Measurements from ENCODE around the gene SLC27A3.

The SLC27A3 gene

GRCh38 chr1:153799566-153800465 lies 24.6 kb downstream of the SLC27A3 start:
- TF ChIP-seq EZH2phosphoT487 (IDR thresholded peaks at IDR 0.05; ENCODE audit: low read depth) = no peak
- TF ChIP-seq CTCF (IDR thresholded peaks at IDR 0.05; ENCODE audit: low read depth, low read length) = no peak
- Histone ChIP-seq H3K4me2 (ENCODE audit: low read length) (no peak overlapping the region), H3K9me3 (ENCODE audit: insufficient read depth, low read length) (no peaks in the 10 kb centered on the region), H3K9ac (ENCODE audit: low read length) (no peak overlapping the region), H3K36me3 (replicated peaks; ENCODE audit: low read depth, low read length) (peaks cover 18% of the 10 kb centered on the region), H2AFZ (ENCODE audit: low read depth, low read length) (no peak overlapping the region), H3K4me1 (ENCODE audit: low read length) (peaks cover 14% of the 10 kb centered on the region), H4K20me1 (ENCODE audit: insufficient read depth, low read length) (no peaks in the 10 kb centered on the region), H3K27ac (ENCODE audit: low read length) (no peak overlapping the region), H3K27me3 (ENCODE audit: low read depth, low read length) (peaks cover 5% of the 10 kb centered on the region; the same call in 1 of the 2 replicates), H3K79me2 (ENCODE audit: low read length) (no peaks in the 10 kb centered on the region; the same call in 1 of the 2 replicates), H3K4me3 (ENCODE audit: low read length) (no peak overlapping the region)

GRCh38 chr1:153800516-153800915 lies 25.3 kb downstream of the SLC27A3 start:
- H3K27me3 ChIP-seq (ENCODE audit: low read depth, low read length) = peaks cover 5% of the 10 kb centered on the region; the same call in 1 of the 2 replicates
- H3K9me3 ChIP-seq (ENCODE audit: insufficient read depth, low read length) = no peaks in the 10 kb centered on the region
- H3K27ac ChIP-seq (ENCODE audit: low read length) = no peak overlapping the region
- TF ChIP-seq CTCF (IDR thresholded peaks at IDR 0.05; ENCODE audit: low read depth, low read length) (no peak), EZH2phosphoT487 (IDR thresholded peaks at IDR 0.05; ENCODE audit: low read depth) (no peak)
- H4K20me1 ChIP-seq (ENCODE audit: insufficient read depth, low read length) = peaks cover 4% of the 10 kb centered on the region
- H2AFZ ChIP-seq (ENCODE audit: low read depth, low read length) = no peak overlapping the region
- no peak overlapping the region for H3K9ac ChIP-seq (ENCODE audit: low read length)
- no peaks in the 10 kb centered on the region; the same call in 1 of the 2 replicates for H3K79me2 ChIP-seq (ENCODE audit: low read length)
- H3K36me3 ChIP-seq (replicated peaks; ENCODE audit: low read depth, low read length) = peaks cover 18% of the 10 kb centered on the region
- H3K4me1 ChIP-seq (ENCODE audit: low read length) = peaks cover 21% of the 10 kb centered on the region
- H3K4me3 ChIP-seq (ENCODE audit: low read length) = no peak overlapping the region
- H3K4me2 ChIP-seq (ENCODE audit: low read length) = no peak overlapping the region

- H3K4me1 ChIP-seq (ENCODE audit: low read length) = peaks cover 27% of the 10 kb centered on the region
- no peaks in the 10 kb centered on the region for H3K9me3 ChIP-seq (ENCODE audit: insufficient read depth, low read length)
- no peak overlapping the region for H3K4me2 ChIP-seq (ENCODE audit: low read length)
- H3K27me3 ChIP-seq (ENCODE audit: low read depth, low read length) = peaks cover 5% of the 10 kb centered on the region; the same call in 1 of the 2 replicates
- no peak overlapping the region for H3K4me3 ChIP-seq (ENCODE audit: low read length)
- no peak for TF ChIP-seq EZH2phosphoT487 (IDR thresholded peaks at IDR 0.05; ENCODE audit: low read depth)
- TF ChIP-seq CTCF (IDR thresholded peaks at IDR 0.05; ENCODE audit: low read depth, low read length) = no peak
- no peak overlapping the region for H3K9ac ChIP-seq (ENCODE audit: low read length)
- H3K36me3 ChIP-seq (replicated peaks; ENCODE audit: low read depth, low read length) = peaks cover 18% of the 10 kb centered on the region
- H3K27ac ChIP-seq (ENCODE audit: low read length) = no peak overlapping the region
- peaks cover 7% of the 10 kb centered on the region for H4K20me1 ChIP-seq (ENCODE audit: insufficient read depth, low read length)
- H3K79me2 ChIP-seq (ENCODE audit: low read length) = no peaks in the 10 kb centered on the region; the same call in 1 of the 2 replicates
- H2AFZ ChIP-seq (ENCODE audit: low read depth, low read length) = no peak overlapping the region
These were observed 25.9 kb downstream of the SLC27A3 start for GRCh38 chr1:153801028-153801625.
